Pancreas (tissue), 10 donors: ENCODE measurements around the gene KRT77. TPM values are rescaled to one million over a fixed set of nuclear protein-coding genes. Genes with fewer than 3 reads are reported as not detected.

Source experiments
- ATAC-seq, 4 donors: fragments of 200-7000 bp; cut with Tn5 transposase; one replicate each; pipeline versions ENCODE4 v1.8.0 to v1.9.1; 2020; ENCODE audit warnings: mild to moderate bottlenecking in 4 of 4, moderate library complexity in 4 of 4
- DNase-seq, 6 donors: peaks; one replicate each; pipeline ENCODE4 v3.0.0-alpha.2; 2020
- FAIRE-seq: peaks from 2 replicates; lab custom pipeline; 2012; peaks lifted over from hg19 to GRCh38; lab: Jason Lieb, UNC
- H3K27ac ChIP-seq, 4 donors: fragments of 200-600 bp; sonication (generic); 1 replicate in 3 of 4; 2 replicates in 1 of 4; pipeline versions ENCODE4 v1.5.0 to v1.8.0; 2020
- H3K27me3 ChIP-seq, 4 donors: fragments of 200-600 bp; one replicate each; pipeline ENCODE4 v1.8.0; 2021
- H3K36me3 ChIP-seq, 3 donors: fragments of 200-600 bp; sonication (generic) in 1 of 3; one replicate each; pipeline versions ENCODE4 v1.5.0 to v1.8.0; 2020 to 2021
- H3K4me1 ChIP-seq, 3 donors: fragments of 200-600 bp; one replicate each; pipeline ENCODE4 v1.8.0; 2021
- H3K4me3 ChIP-seq, 4 donors: fragments of 200-600 bp; sonication (generic) in 2 of 4; one replicate each; pipeline versions ENCODE4 v1.5.0 to v1.8.0; 2020 to 2021
- H3K9me3 ChIP-seq, 4 donors: fragments of 200-600 bp; one replicate each; pipeline ENCODE4 v1.8.0; 2021
- WGBS, 2 donors: extraction: QIAGEN DNeasy Blood & Tissue Kit; methylation state at CpG; one replicate each; pipeline ENCODE4 v1.1.7; 2013; 5-methylcytosine and 5-hydroxymethylcytosine counted together
- intact Hi-C, 3 donors: fragments of 100-400 bp; cut with DNase I; formaldehyde crosslinking; loops; one replicate each; pipeline versions ENCODE4 v1.11.1 to v1.14.2; 2022
- polyA plus RNA-seq, 2 donors: library from polyadenylated mRNA; stranded (reverse); fragments of 200-250 nt; gene quantifications; one replicate each; pipeline ENCODE4 v1.2.3, GENCODE V29; 2013
- total RNA-seq, 6 donors: library from RNA; stranded (reverse); fragmentation: NEBNext Ultra II Directional in 4 of 6; extraction: Animal tissue kit (Norgen Biotek cat#: 25700) in 4 of 6; gene quantifications; one replicate each; pipeline versions ENCODE4 v1.2.1 to v1.2.4, GENCODE V29; 2021 to 2023
- TF ChIP-seq, protein P1 (sequence below), 4 donors: fragments of 200-600 bp; sonication (generic) in 3 of 4; IDR thresholded peaks; one replicate each; pipeline versions ENCODE4 v1.5.0 to v1.8.0; 2021; ENCODE audit warnings: antibody characterized with exemption in 4 of 4
- donor health status: healthy with polysubstance abuse.
- donor health status: DM: no; HTN: no; CAD: no; lungs with moderate emphysema.
- donor health status: DM: no; HTN: no; CAD: no.
- donor health status: control.
- donor health status: control.
- donor health status: Bipolar disorder and iron deficiency.
- donor health status: DM: yes; HTN: yes; CAD: no.
- donor health status: DM: no; HTN: no; CAD: no.
- donor health status: DM: no; HTN: no; CAD: no.
- donor health status: DM: yes; HTN: yes; CAD: no.

KRT77 gene
- total and polyA plus RNA-seq, 8 donors, result 0.07 TPM; not detected in 7

DNA sequence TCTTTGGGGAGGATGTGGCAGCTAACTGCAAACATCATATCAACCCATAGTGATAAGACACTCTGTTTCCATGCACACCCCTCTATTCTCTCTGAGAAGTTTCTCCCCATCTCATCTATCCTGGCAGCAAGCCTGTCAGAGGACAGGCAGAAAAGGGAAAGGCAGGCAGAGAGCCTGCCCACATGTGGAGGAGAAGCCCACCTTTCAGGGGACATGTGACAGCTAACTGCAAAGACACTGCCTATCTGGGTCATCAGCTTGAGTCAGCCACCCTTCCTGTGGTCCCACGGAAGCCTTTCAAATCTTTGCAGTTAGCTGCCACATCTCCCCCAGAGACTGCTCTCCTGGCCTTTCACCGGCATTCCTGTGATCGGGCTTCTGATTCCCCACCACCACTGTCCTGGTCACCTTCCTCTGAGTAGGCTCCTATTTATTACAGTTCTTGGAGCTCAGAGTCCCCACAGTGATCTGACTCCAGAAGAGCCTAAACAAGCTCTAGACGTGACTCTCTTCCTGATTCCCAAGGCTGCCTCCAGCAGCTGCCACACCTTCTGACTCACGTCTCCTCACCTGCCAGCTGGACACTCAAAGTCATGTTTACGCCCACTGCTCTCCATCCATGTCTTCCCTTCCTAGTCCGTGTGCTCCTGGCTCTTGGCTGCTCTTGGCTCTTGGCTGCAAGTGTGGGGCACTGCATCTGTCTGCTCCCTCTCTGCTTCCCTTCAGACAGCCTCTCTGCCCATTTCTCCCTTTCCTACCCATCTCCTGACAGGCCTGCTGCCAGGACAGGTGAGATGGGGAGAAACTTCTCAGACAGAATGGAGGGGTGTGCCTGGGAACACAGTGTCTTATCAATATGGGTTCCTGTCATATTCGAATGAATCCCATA, 15.6 kb downstream of the KRT77 start:
- H3K27ac ChIP-seq, result no peak overlapping the region
- no peaks in the 10 kb centered on the region for H3K9me3 ChIP-seq
- FAIRE-seq, result no peak
- no peak for DNase-seq
- TF ChIP-seq, protein P1, sequence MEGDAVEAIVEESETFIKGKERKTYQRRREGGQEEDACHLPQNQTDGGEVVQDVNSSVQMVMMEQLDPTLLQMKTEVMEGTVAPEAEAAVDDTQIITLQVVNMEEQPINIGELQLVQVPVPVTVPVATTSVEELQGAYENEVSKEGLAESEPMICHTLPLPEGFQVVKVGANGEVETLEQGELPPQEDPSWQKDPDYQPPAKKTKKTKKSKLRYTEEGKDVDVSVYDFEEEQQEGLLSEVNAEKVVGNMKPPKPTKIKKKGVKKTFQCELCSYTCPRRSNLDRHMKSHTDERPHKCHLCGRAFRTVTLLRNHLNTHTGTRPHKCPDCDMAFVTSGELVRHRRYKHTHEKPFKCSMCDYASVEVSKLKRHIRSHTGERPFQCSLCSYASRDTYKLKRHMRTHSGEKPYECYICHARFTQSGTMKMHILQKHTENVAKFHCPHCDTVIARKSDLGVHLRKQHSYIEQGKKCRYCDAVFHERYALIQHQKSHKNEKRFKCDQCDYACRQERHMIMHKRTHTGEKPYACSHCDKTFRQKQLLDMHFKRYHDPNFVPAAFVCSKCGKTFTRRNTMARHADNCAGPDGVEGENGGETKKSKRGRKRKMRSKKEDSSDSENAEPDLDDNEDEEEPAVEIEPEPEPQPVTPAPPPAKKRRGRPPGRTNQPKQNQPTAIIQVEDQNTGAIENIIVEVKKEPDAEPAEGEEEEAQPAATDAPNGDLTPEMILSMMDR (IDR thresholded peaks at IDR 0.05), result no peak
- no peak for ATAC-seq
- no peaks in the 10 kb centered on the region for H3K36me3 ChIP-seq
- no peak overlapping the region for H3K4me3 ChIP-seq
- 69 to 71% methylated on average over 8 of the region's 8 CpGs for WGBS, 2 donors
- H3K4me1 ChIP-seq, result no peaks in the 10 kb centered on the region
- intact Hi-C loops, result no loop called here
- H3K27me3 ChIP-seq, result peaks cover 0 to 4% (median 0%) of the 10 kb centered on the region in 4 donors

DNA sequence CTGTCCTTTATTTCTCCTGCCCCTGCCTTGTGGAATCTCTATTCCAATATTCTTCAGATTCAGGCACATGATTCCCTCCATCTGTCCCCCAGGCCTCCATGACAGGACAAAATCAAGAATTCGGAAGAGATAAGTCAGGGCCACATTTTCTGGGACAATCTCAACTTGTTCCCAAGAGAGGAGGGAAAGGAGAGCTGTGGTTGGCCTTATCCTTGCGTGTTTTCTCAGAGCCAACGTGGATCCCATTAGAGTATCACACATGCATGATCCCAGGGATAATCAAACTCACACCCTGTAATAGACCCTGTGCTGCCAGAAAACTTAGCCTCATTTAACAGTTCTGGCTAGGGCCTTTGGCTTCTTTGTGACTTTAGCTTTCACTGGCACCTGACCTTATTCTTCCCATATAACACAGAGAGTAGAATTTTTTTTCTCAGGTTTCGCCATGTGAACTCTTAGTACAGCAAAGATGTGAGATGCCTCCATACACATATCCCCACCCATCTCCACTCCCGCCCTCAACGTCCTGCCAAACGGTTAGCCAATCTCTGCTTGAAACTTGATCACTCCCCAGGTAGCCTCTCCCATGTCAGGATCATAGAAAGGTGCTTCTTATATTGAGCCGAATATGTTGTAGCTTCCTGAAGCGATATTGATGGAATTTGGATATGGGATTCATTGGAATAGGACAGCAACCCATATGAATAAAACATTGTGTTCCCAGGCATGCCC, 16.4 kb downstream of the KRT77 start:
- 68 to 79% methylated on average over 9 of the region's 9 CpGs for WGBS, 2 donors
- no peaks in the 10 kb centered on the region for H3K9me3 ChIP-seq
- no peaks in the 10 kb centered on the region for H3K4me1 ChIP-seq
- FAIRE-seq (no peak), ATAC-seq (no peak), DNase-seq (no peak)
- H3K36me3 ChIP-seq, result no peaks in the 10 kb centered on the region
- H3K27me3 ChIP-seq, result peaks cover 0 to 4% (median 0%) of the 10 kb centered on the region in 4 donors
- intact Hi-C loops, result no loop called here
- TF ChIP-seq, protein P1 (IDR thresholded peaks at IDR 0.05), result no peak
- no peak overlapping the region for H3K27ac ChIP-seq
- H3K4me3 ChIP-seq, result no peak overlapping the region

DNA sequence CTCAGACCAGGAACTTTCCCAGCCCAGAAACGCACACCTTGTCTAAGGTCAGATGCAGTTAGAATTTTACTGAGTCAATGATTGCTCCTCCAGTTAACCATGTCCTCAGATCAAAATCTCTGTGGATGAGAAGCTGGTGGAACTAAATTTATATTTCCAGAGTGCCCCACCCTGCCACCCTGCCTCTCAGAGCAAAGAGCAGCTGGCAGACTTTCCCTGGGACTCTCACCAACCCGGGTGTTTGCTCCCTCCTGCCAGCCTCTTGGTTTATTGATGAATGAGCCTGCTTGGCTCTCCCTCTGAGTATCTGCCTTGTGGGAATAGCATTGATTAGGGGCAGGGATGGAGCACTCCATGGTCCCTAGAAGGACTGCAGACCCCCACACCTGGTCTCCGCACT, 17.3 kb downstream of the KRT77 start:
- H3K4me3 ChIP-seq, result no peak overlapping the region
- TF ChIP-seq, protein P1 (IDR thresholded peaks at IDR 0.05), result no peak
- 57 to 60% methylated on average over 3 of the region's 3 CpGs for WGBS, 2 donors
- peaks cover 0 to 4% (median 0%) of the 10 kb centered on the region in 4 donors for H3K27me3 ChIP-seq
- no peaks in the 10 kb centered on the region for H3K36me3 ChIP-seq
- no peaks in the 10 kb centered on the region for H3K4me1 ChIP-seq
- intact Hi-C loops, result no loop called here
- H3K9me3 ChIP-seq, result no peaks in the 10 kb centered on the region
- no peak for ATAC-seq
- no peak for DNase-seq
- no peak overlapping the region for H3K27ac ChIP-seq
- FAIRE-seq, result no peak

DNA sequence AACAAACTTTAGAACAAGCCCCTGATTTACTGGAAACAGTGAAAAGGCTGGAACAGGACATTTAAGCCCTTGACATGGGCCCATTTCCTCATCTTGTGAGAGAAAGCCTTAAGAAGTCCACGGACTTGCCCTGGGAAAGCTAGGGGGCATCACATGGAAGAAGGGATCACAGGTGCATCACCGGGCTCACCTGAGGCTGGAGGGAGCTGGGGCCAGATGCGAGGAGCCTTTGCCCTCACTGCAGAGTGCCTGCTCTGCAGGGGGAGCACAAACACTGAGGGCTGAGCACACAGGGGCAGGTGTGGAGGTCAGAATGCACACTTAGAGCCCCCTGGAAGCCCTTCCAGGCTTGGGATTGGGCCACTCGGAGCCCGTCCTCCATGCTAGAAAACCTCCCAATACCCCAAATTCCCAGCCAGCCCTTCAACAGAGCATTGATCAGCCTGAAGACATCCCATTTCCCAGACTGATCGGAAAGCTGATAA, 17.9 kb downstream of the KRT77 start:
- H3K4me3 ChIP-seq, result no peak overlapping the region
- ATAC-seq (no peak), DNase-seq (no peak), FAIRE-seq (no peak)
- H3K27me3 ChIP-seq, result peaks cover 0 to 4% (median 0%) of the 10 kb centered on the region in 4 donors
- no peaks in the 10 kb centered on the region for H3K9me3 ChIP-seq
- TF ChIP-seq, protein P1 (IDR thresholded peaks at IDR 0.05), result no peak
- intact Hi-C loops, result no loop called here
- 62 to 66% methylated on average over 6 of the region's 6 CpGs for WGBS, 2 donors
- H3K4me1 ChIP-seq, result no peaks in the 10 kb centered on the region
- H3K36me3 ChIP-seq, result no peaks in the 10 kb centered on the region
- no peak overlapping the region for H3K27ac ChIP-seq
